22Rv1 (cell line): ENCODE measurements around the gene GAGE2A.
"Not testable (repeated sequence)": the region's sequence is repeated elsewhere in the genome, so short reads cannot be mapped to it uniquely, and the experiment has no call there.

Experiments
- CTCF ChIP-seq: fragments of 450-650 bp; IDR thresholded peaks from 2 replicates; pipeline ENCODE4 v1.5.1; 2017; ENCODE audit warnings: mild to moderate bottlenecking
- ZFX ChIP-seq: fragments of 450-650 bp; IDR thresholded peaks from 2 replicates; pipeline ENCODE4 v1.6.1; 2017; ENCODE audit warnings: antibody characterized with exemption, borderline replicate concordance

GRCh38 chrX:49550989-49551388, 38.3 kb upstream of the GAGE2A start, which contains the start of gene GAGE12E:
- not testable (repeated sequence) for TF ChIP-seq CTCF, ZFX
